ENCODE data around the gene EPN1.

DNA sequence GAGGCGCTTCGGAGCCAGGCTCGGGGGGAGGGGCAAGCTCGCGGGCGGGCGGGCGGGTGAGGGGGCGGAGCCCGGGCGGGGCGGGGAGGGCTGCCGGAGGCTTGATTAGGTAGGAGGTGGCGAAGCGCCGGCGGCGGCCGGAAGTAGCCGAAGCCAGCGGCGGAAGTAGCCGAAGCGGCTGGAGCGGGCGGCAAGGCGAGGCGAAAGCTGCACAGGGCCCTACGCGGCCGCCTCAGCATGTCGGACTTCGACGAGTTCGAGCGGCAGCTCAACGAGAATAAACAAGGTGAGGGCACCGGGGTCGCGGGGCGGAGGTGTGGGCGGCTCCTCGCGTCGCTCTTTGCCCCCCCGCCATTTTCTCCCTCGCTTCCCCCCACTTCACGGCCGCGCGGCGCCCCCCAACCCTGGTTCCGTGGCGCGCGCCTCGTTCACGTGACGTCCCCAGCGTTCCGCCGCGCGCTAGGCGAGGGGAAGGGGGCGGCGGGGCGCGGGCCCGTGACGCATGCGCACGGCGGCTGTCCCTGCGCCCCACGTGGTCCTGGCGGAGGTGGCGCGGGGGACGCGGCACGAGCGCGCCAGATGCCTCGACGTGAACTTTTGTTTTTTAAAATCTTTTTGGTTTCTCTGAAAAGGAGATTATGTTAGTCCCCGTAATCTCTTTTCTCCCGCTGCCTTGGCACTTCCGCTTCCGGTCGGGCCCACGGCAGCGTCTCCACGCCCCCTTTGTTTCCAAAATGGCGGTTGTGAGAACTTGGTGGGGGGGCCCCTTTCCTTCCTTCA is 20.0 kb upstream of the EPN1 start, which contains the start of gene U2AF2:
- TF ChIP-seq, protein P1, sequence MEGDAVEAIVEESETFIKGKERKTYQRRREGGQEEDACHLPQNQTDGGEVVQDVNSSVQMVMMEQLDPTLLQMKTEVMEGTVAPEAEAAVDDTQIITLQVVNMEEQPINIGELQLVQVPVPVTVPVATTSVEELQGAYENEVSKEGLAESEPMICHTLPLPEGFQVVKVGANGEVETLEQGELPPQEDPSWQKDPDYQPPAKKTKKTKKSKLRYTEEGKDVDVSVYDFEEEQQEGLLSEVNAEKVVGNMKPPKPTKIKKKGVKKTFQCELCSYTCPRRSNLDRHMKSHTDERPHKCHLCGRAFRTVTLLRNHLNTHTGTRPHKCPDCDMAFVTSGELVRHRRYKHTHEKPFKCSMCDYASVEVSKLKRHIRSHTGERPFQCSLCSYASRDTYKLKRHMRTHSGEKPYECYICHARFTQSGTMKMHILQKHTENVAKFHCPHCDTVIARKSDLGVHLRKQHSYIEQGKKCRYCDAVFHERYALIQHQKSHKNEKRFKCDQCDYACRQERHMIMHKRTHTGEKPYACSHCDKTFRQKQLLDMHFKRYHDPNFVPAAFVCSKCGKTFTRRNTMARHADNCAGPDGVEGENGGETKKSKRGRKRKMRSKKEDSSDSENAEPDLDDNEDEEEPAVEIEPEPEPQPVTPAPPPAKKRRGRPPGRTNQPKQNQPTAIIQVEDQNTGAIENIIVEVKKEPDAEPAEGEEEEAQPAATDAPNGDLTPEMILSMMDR (optimal IDR thresholded peaks at IDR 0.05 in 1 of 3, IDR thresholded peaks at IDR 0.05 in 1 of 3, conservative IDR thresholded peaks at IDR 0.05 in 1 of 3; ENCODE audit: extremely low read depth in 1 of 3, insufficient read depth in 2 of 3, low read length in 3 of 3): no peak
- no peak for TF ChIP-seq EZH2 (IDR thresholded peaks at IDR 0.05; ENCODE audit: low read length)
